Osteocyte (in vitro differentiated cells): ENCODE measurements around the gene CRADD. TPM values are rescaled to one million over a fixed set of nuclear protein-coding genes. Genes with fewer than 3 reads are reported as not detected.

Source experiments
- DNase-seq: peaks from one replicate; pipeline ENCODE4 v3.0.0; 2021; ENCODE audit warnings: mixed read lengths; ENCODE audit not compliant: unreplicated experiment; ENCODE audit errors: extremely low spot score
- H3K27ac Mint-ChIP-seq: one replicate; pipeline ENCODE4 v1.8.0; 2021; ENCODE audit warnings: mild to moderate bottlenecking, mixed read lengths; ENCODE audit not compliant: unreplicated experiment
- H3K27me3 Mint-ChIP-seq: one replicate; pipeline ENCODE4 v1.8.0; 2021; ENCODE audit warnings: mixed read lengths; ENCODE audit not compliant: unreplicated experiment
- H3K36me3 Mint-ChIP-seq: one replicate; pipeline ENCODE4 v1.8.0; 2021; ENCODE audit warnings: mixed read lengths; ENCODE audit not compliant: unreplicated experiment
- H3K4me1 Mint-ChIP-seq: one replicate; pipeline ENCODE4 v1.8.0; 2021; ENCODE audit warnings: mixed read lengths; ENCODE audit not compliant: unreplicated experiment
- H3K4me3 Mint-ChIP-seq: one replicate; pipeline ENCODE4 v1.8.0; 2021; ENCODE audit warnings: mild to moderate bottlenecking, moderate library complexity, mixed read lengths; ENCODE audit not compliant: unreplicated experiment
- H3K9me3 Mint-ChIP-seq: one replicate; pipeline ENCODE4 v1.8.0; 2021; ENCODE audit warnings: mixed read lengths; ENCODE audit not compliant: unreplicated experiment
- total RNA-seq: library from RNA; stranded (reverse); gene quantifications from 2 replicates; pipeline ENCODE4 v1.2.1, GENCODE V29; 2021
- TF ChIP-seq, protein P1 (sequence below): fragments of 200-600 bp; sonication (generic); IDR thresholded peaks from 2 replicates; pipeline ENCODE4 v1.5.0; 2021; ENCODE audit warnings: antibody characterized with exemption, mild to moderate bottlenecking, moderate library complexity

Gene CRADD
- total RNA-seq, 1 donor from 2014 or later: 13.8 TPM

DNA sequence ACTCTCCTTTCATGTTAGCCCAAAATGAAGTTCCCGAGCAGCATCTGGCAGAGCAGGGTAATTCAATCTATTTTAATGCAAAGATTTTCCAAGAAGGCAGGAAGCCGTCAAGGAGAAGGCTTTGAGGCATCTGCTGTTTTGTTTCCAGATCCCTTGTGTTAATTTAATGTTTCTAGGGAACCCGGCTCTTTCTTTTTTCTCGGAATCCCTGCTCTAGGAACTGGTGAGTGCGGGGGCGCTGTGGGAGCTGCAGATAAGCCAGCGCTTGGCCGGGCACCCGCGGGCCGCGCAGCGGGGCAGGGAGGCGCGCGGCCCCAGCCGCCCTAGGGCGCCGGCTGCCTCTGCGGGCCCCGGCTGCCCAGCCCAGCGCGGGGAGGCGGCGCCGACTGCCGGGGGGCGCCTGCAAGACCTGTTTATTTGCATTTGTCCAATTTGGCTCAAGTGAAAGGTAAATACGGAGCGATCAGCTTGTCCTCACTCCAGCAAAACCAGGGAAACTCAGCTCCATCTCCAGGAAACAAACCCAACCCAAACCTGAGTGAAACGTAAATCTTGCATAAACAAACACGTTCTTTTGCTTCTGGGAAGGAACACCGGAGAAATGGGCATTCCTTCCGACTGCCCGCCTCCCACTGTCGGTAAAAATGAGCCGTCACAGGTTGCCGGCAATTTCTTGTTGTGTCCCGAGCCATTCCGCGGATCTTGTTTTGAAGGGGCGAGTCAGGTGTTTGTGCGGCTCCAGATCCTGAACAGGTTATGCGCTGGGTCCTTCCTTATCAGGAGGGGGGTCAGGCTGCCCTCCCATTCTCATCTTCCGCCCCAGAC, 65.1 kb downstream of the CRADD start:
- Mint-ChIP-seq H3K4me3 (peak overlapping the region; percentile 83), H3K9me3 (no peaks in the 10 kb centered on the region)

DNA sequence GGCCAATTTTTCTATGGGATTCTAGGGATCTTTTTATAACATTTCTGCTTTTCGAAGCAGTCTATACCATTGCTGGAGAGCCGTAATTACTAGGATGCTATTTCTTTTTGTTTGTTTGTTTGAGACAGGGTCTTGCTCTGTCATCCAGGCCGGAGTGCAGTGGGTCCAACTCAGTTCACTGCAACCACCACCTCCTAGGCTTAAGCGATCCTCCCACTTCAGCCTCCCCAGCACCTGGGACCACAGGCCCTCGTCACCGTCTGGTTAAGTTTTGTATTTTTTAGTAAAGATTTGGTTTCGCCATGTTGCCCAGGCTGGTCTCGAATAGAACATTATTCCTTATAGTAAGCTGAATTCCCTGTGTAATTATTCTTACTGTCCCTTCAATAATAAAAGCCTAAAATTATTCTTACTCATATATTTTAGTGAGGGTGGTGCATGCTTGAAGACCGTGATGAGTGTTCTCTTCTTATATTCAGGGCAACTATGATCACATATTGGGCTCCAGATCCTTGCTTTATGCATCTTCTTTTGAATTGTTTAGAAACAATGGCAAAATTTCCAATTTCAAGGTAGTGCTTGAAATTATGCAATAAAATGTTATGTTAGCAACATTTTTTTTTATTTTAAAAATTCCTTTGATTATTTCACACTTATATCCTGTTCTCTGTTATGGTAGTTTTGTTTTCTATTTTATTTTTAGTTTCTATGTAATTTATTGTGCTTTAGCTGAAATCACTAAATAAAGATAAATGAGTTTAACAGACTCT, 66.2 kb downstream of the CRADD start:
- no peak for DNase-seq
- H3K27me3 Mint-ChIP-seq: no peaks in the 10 kb centered on the region
- peaks cover 23% of the 10 kb centered on the region for H3K4me1 Mint-ChIP-seq
- no peaks in the 10 kb centered on the region for H3K9me3 Mint-ChIP-seq
- peaks cover 2% of the 10 kb centered on the region for H3K36me3 Mint-ChIP-seq
- H3K4me3 Mint-ChIP-seq: peak overlapping the region; percentile 83
- H3K27ac Mint-ChIP-seq: peak overlapping the region; percentile 29
- TF ChIP-seq, protein P1, sequence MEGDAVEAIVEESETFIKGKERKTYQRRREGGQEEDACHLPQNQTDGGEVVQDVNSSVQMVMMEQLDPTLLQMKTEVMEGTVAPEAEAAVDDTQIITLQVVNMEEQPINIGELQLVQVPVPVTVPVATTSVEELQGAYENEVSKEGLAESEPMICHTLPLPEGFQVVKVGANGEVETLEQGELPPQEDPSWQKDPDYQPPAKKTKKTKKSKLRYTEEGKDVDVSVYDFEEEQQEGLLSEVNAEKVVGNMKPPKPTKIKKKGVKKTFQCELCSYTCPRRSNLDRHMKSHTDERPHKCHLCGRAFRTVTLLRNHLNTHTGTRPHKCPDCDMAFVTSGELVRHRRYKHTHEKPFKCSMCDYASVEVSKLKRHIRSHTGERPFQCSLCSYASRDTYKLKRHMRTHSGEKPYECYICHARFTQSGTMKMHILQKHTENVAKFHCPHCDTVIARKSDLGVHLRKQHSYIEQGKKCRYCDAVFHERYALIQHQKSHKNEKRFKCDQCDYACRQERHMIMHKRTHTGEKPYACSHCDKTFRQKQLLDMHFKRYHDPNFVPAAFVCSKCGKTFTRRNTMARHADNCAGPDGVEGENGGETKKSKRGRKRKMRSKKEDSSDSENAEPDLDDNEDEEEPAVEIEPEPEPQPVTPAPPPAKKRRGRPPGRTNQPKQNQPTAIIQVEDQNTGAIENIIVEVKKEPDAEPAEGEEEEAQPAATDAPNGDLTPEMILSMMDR: no peak

More for the DNA sequence above, 65.1 kb downstream of the CRADD start:
- no peaks in the 10 kb centered on the region for H3K27me3 Mint-ChIP-seq
- peak overlapping the region; percentile 90 for H3K27ac Mint-ChIP-seq
- TF ChIP-seq, protein P1: peak; percentile 46
- DNase-seq: peak; percentile 89
- peaks cover 23% of the 10 kb centered on the region for H3K4me1 Mint-ChIP-seq
- peaks cover 2% of the 10 kb centered on the region for H3K36me3 Mint-ChIP-seq

DNA sequence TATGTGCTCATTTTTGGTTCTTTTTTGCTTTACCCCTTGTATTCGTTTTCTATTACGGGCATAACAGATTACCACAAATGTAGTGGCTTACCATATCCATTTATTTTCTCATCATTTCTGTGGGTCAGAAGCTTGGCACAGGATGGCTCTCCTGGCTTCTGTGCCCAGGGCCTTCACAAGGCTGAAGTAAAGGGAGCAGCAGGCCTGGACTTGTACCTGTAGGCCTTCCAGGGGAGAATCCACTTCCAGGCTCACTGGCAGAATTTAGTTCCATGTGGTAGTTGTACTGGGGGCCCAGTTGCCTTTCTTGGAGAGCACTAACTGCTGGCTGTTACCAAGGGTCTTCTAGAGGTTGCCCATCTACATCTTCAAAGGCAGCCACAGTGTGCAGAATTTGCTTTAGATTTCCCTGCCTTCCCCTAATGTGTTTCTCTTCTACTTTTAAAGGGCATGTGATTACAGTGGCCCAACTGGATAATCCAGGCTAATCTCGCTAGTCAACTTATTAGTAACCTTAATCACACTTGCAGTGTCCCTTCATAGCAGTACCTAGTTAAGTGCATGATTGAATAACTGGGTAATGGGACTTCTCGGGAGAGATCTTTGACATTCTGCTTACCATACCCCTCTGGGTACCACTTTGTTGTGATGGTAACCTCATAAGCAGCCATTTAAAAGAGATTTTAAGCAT, 67.0 kb downstream of the CRADD start:
- H3K36me3 Mint-ChIP-seq: no peaks in the 10 kb centered on the region
- no peak overlapping the region for H3K27ac Mint-ChIP-seq
- H3K4me3 Mint-ChIP-seq: no peak overlapping the region

DNA sequence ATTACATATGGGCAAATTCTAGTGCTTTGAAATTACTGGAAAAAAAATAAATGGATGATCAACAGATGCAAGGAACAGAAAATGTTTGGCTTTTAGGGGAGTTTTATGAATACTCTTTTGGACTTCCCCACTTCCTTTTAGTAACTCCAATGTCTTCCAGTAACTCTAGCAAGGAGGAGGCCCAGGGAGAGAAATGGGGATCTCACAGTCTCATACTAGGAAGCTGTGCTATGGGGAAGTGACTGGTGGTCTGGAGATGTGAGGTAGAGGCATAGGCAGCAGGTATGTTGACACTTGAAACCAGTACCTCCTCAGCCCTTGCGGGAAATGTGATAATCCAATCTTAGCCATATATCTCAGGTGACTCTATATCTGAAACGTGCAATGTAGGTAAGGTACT, 68.1 kb downstream of the CRADD start:
- Mint-ChIP-seq H3K9me3 (no peaks in the 10 kb centered on the region), H3K4me3 (no peak overlapping the region), H3K36me3 (no peaks in the 10 kb centered on the region), H3K27me3 (no peaks in the 10 kb centered on the region), H3K4me1 (peaks cover 25% of the 10 kb centered on the region), H3K27ac (no peak overlapping the region)
- TF ChIP-seq, protein P1: no peak
- DNase-seq: no peak

More for the DNA sequence above, 67.0 kb downstream of the CRADD start:
- Mint-ChIP-seq H3K27me3 (no peaks in the 10 kb centered on the region), H3K4me1 (peaks cover 21% of the 10 kb centered on the region), H3K9me3 (no peaks in the 10 kb centered on the region)
- TF ChIP-seq, protein P1: no peak
- DNase-seq: no peak
